Parathyroid adenoma (tissue), 2 donors: Measurements from ENCODE around the gene RBMY1E.
"Not testable (repeated sequence)": the region's sequence is repeated elsewhere in the genome, so short reads cannot be mapped to it uniquely, and the experiment has no call there.

Source experiments
- H2AFZ ChIP-seq: fragments of 300-600 bp; sonication (generic); one replicate; pipeline ENCODE4 v1.7.0; 2017; ENCODE audit warnings: antibody characterized with exemption, mild to moderate bottlenecking
- H3K27ac ChIP-seq: fragments of 300-600 bp; sonication (generic); one replicate; pipeline ENCODE4 v1.7.0; 2017
- H3K27me3 ChIP-seq: fragments of 300-600 bp; sonication (generic); one replicate; pipeline ENCODE4 v1.7.0; 2017; ENCODE audit warnings: low read length; ENCODE audit not compliant: control insufficient read depth, insufficient read depth
- H3K36me3 ChIP-seq: fragments of 300-600 bp; sonication (generic); one replicate; pipeline ENCODE4 v1.7.0; 2017; ENCODE audit warnings: low read length; ENCODE audit not compliant: control insufficient read depth, insufficient read depth
- H3K4me1 ChIP-seq: fragments of 300-600 bp; sonication (generic); one replicate; pipeline ENCODE4 v1.7.0; 2017; ENCODE audit warnings: control low read depth
- H3K4me2 ChIP-seq: fragments of 300-600 bp; sonication (generic); one replicate; pipeline ENCODE4 v1.7.0; 2017; ENCODE audit warnings: low read length
- H3K4me3 ChIP-seq: fragments of 300-600 bp; sonication (generic); one replicate; pipeline ENCODE4 v1.7.0; 2017; ENCODE audit warnings: low read depth, low read length
- H3K79me2 ChIP-seq: fragments of 300-600 bp; sonication (generic); one replicate; pipeline ENCODE4 v1.7.0; 2017; ENCODE audit warnings: control low read depth
- H3K9ac ChIP-seq: fragments of 300-600 bp; sonication (generic); one replicate; pipeline ENCODE4 v1.7.0; 2017; ENCODE audit warnings: mild to moderate bottlenecking
- H3K9me3 ChIP-seq: fragments of 300-600 bp; sonication (generic); one replicate; pipeline ENCODE4 v1.7.0; 2017; ENCODE audit warnings: low read length; ENCODE audit not compliant: control insufficient read depth
- donor health status: primary hyperparathyroidism.

The RBMY1E gene

GRCh38 chrY:21917932-21918331 lies at the start of gene RBMY1E:
Gene RBMY1E (minus strand): TSS chrY:21918032. CDS start chrY:21916054, 1,978 bp downstream.
- not testable (repeated sequence) for H3K9ac ChIP-seq, H3K79me2 ChIP-seq, H3K4me3 ChIP-seq, H3K4me2 ChIP-seq, H3K36me3 ChIP-seq, H3K27me3 ChIP-seq, H3K4me1 ChIP-seq, H2AFZ ChIP-seq, H3K9me3 ChIP-seq, H3K27ac ChIP-seq

- not testable (repeated sequence) for H3K27ac ChIP-seq, H3K9ac ChIP-seq, H3K9me3 ChIP-seq, H3K4me2 ChIP-seq, H3K4me1 ChIP-seq, H3K4me3 ChIP-seq, H3K27me3 ChIP-seq, H2AFZ ChIP-seq, H3K36me3 ChIP-seq, H3K79me2 ChIP-seq
Observed at GRCh38 chrY:21894426-21894825, 23.4 kb downstream of the RBMY1E start, which contains the start of gene RBMY1D. Gene RBMY1D (minus strand): TSS chrY:21894526. CDS start chrY:21892513, 2,013 bp downstream.

GRCh38 chrY:21869407-21870076 lies 48.3 kb downstream of the RBMY1E start:
- not testable (repeated sequence) for H2AFZ ChIP-seq, H3K4me2 ChIP-seq, H3K9me3 ChIP-seq, H3K4me3 ChIP-seq, H3K9ac ChIP-seq, H3K27me3 ChIP-seq, H3K4me1 ChIP-seq, H3K27ac ChIP-seq, H3K36me3 ChIP-seq, H3K79me2 ChIP-seq
